Measurements from ENCODE around the gene TP53TG5.

DNA sequence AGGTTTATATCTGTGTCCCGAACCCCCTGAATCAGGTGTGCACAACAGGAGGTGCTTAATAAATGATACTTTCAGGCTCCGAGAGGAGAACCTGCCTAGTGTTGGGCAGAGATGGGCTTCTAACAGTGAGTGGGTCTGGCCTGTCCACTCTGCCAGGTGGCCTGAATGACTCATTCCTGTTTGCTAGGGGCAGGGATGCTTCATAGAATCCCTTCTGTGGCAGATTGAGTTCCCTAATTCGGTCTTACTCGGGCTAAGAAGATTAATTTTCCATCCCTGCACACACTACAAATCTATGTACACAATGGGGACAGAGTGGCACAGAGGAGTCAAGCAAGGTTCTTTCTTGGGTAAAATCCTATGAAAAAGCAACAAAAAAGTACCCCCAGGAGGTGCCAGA, 49.7 kb downstream of the TP53TG5 start:
- TF ChIP-seq, protein P1, sequence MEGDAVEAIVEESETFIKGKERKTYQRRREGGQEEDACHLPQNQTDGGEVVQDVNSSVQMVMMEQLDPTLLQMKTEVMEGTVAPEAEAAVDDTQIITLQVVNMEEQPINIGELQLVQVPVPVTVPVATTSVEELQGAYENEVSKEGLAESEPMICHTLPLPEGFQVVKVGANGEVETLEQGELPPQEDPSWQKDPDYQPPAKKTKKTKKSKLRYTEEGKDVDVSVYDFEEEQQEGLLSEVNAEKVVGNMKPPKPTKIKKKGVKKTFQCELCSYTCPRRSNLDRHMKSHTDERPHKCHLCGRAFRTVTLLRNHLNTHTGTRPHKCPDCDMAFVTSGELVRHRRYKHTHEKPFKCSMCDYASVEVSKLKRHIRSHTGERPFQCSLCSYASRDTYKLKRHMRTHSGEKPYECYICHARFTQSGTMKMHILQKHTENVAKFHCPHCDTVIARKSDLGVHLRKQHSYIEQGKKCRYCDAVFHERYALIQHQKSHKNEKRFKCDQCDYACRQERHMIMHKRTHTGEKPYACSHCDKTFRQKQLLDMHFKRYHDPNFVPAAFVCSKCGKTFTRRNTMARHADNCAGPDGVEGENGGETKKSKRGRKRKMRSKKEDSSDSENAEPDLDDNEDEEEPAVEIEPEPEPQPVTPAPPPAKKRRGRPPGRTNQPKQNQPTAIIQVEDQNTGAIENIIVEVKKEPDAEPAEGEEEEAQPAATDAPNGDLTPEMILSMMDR (IDR thresholded peaks at IDR 0.05) = no peak
- no peak for TF ChIP-seq POLR2A (IDR thresholded peaks at IDR 0.05)

Measured in Peyer's patch (tissue), 4 donors.